ENCODE measurements around the gene CCDC88B.

Gene CCDC88B

GRCh38 chr11:64304316-64305072 is 35.5 kb upstream of the CCDC88B start:
- Histone ChIP-seq H3K4me3 (ENCODE audit: low read depth, low read length) (peak overlapping the region; percentile 46), H3K27ac (ENCODE audit: extremely low read depth, low read depth, low read length) (peak overlapping the region; percentile 70), H3K36me3 (ENCODE audit: control insufficient read depth in 2 of 2, insufficient read depth in 1 of 2, low read length in 2 of 2) (peaks cover 0 to 5% of the 10 kb centered on the region in 2 experiments; a peak in 1 of 3 replicates), H3K9me3 (ENCODE audit: control insufficient read depth, insufficient read depth, low read depth, low read length) (no peaks in the 10 kb centered on the region), H3K4me1 (ENCODE audit: control insufficient read depth, insufficient read depth, low read length) (no peaks in the 10 kb centered on the region)
- CTCF ChIA-PET, result interaction anchor here (0.5 to 5.8 kb wide), 47 partner anchors 9 to 1783 kb away, joined by 3 to 81 read pairs (median 5); partner anchors contain the start of genes BAD, FERMT3, FKBP2 and MARK2
- POLR2A ChIA-PET, result interaction anchor here (0.9 to 3.6 kb wide), 15 partner anchors 13 to 1463 kb away, joined by 3 to 43 read pairs (median 5); partner anchors contain the start of genes BAD, FKBP2, GPR137 and NUDT22
- TF ChIP-seq TCF7L2 (IDR thresholded peaks at IDR 0.05; ENCODE audit: borderline replicate concordance, low read depth, low read length) (no peak), ZNF677 (tag by site-specific recombination; IDR thresholded peaks at IDR 0.05) (no peak), ZNF510 (tag by site-specific recombination; IDR thresholded peaks at IDR 0.05; ENCODE audit: insufficient replicate concordance) (no peak), ZNF16 (tag by site-specific recombination; IDR thresholded peaks at IDR 0.05; ENCODE audit: low read depth) (no peak), ZNF112 (tag by site-specific recombination; IDR thresholded peaks at IDR 0.05) (no peak), CTCF (tag by site-specific recombination; IDR thresholded peaks at IDR 0.05) (peak; percentile 87), ZNF362 (tag by site-specific recombination; IDR thresholded peaks at IDR 0.05) (no peak), ZNF221 (tag by site-specific recombination; IDR thresholded peaks at IDR 0.05; ENCODE audit: borderline replicate concordance) (no peak), ZIC2 (tag by site-specific recombination; IDR thresholded peaks at IDR 0.05) (no peak), ZNF114 (tag by site-specific recombination; IDR thresholded peaks at IDR 0.05) (no peak), ZNF626 (tag by site-specific recombination; IDR thresholded peaks at IDR 0.05) (no peak), SALL2 (tag by site-specific recombination; IDR thresholded peaks at IDR 0.05; ENCODE audit: borderline replicate concordance) (no peak), MEIS1 (CRISPR knock-in tag; IDR thresholded peaks at IDR 0.05; ENCODE audit: borderline replicate concordance) (no peak), ZNF266 (tag by site-specific recombination; IDR thresholded peaks at IDR 0.05; ENCODE audit: low read depth) (no peak), ZBTB10 (tag by site-specific recombination; IDR thresholded peaks at IDR 0.05) (peak; percentile 21; the same call in 1 of the 2 replicates), ZNF223 (tag by site-specific recombination; IDR thresholded peaks at IDR 0.05) (no peak), ZNF473 (tag by site-specific recombination; IDR thresholded peaks at IDR 0.05) (no peak), ZNF416 (tag by site-specific recombination; IDR thresholded peaks at IDR 0.05) (no peak), ZBTB1 (tag by site-specific recombination; IDR thresholded peaks at IDR 0.05) (no peak), ZNF548 (tag by site-specific recombination; IDR thresholded peaks at IDR 0.05) (no peak), ZBTB11 (tag by site-specific recombination; conservative IDR thresholded peaks at IDR 0.05; ENCODE audit: low read depth) (no peak), ZNF302 (tag by site-specific recombination; IDR thresholded peaks at IDR 0.05; ENCODE audit: low read depth) (no peak), PATZ1 (tag by site-specific recombination; IDR thresholded peaks at IDR 0.05) (0 out of 2 replicates have a peak, but pooled peaks have one; percentile 10), PBX3 (CRISPR knock-in tag; IDR thresholded peaks at IDR 0.05) (no peak)
